Ovary (tissue), 3 donors: ENCODE results near the gene SLC2A13.

ENCODE experiments used
- EP300 ChIP-seq: sonication (generic); formaldehyde crosslinking; IDR thresholded peaks from one replicate; pipeline ENCODE4 v1.6.1; 2017; ENCODE audit warnings: antibody characterized with exemption
- POLR2A ChIP-seq: fragments of 450-650 bp; IDR thresholded peaks from one replicate; pipeline ENCODE4 v1.6.1; 2017; ENCODE audit warnings: antibody characterized with exemption, mild to moderate bottlenecking, moderate library complexity
- TF ChIP-seq, protein P1 (sequence below), 3 donors: fragments of 450-650 bp in 2 of 3; fragments of 200-600 bp in 1 of 3; IDR thresholded peaks; one replicate each; pipeline versions ENCODE4 v1.5.1 to v1.8.0; 2016 to 2022; ENCODE audit warnings: antibody characterized with exemption in 3 of 3, mild to moderate bottlenecking in 1 of 3
- donor health status: DM: no; HTN: no; CAD: no.

DNA sequence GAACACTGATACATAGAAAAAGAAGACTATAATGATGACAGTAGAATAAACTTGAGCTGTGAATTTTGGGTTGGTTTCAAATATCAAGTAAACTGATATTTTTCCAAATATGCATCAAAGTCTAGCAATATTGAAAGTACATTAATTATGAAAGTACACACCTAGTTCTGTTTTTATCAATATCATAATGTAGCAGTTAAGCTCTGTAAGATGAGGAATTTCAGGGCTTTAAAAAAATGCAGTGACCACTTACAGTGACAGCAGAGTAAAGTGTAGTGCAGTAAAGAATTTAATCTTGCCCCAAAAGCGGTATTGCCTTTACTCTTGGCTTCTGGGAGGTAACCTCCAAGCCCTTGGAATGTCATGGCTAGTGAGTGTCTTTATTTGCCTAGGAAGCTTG, 383.4 kb downstream of the SLC2A13 start:
- TF ChIP-seq, protein P1, sequence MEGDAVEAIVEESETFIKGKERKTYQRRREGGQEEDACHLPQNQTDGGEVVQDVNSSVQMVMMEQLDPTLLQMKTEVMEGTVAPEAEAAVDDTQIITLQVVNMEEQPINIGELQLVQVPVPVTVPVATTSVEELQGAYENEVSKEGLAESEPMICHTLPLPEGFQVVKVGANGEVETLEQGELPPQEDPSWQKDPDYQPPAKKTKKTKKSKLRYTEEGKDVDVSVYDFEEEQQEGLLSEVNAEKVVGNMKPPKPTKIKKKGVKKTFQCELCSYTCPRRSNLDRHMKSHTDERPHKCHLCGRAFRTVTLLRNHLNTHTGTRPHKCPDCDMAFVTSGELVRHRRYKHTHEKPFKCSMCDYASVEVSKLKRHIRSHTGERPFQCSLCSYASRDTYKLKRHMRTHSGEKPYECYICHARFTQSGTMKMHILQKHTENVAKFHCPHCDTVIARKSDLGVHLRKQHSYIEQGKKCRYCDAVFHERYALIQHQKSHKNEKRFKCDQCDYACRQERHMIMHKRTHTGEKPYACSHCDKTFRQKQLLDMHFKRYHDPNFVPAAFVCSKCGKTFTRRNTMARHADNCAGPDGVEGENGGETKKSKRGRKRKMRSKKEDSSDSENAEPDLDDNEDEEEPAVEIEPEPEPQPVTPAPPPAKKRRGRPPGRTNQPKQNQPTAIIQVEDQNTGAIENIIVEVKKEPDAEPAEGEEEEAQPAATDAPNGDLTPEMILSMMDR (IDR thresholded peaks at IDR 0.05), result no peak
- TF ChIP-seq EP300 (no peak), POLR2A (no peak)
